ENCODE data around the gene ANKS1A. TPM values are rescaled to one million over a fixed set of nuclear protein-coding genes. Genes with fewer than 3 reads are reported as not detected.

Gene ANKS1A
- polyA plus RNA-seq, 2 of the 4 experiments (the other 2 are of a cell fraction) = 3.6 to 5.9 TPM

DNA sequence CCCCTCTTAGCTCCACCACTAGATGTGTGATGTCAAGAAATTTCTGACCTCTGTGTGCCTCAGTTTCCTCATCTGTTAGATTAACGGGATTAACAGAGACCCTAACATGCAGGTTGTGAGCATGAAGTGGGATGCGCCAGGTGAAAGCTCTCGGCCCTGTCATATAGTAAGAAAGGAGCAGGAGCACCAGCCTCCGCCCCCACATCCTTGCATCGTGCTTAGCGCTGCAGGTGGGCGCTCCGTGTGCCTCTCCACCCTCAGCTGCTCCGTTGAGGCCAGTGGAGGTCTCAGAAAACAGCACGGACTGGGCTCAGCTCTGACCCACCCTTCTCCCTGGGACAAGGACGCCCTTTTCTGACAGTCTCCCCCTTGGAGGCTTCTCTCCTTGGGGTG is 188.7 kb downstream of the ANKS1A start:
- no peak for ATAC-seq
- 86% methylated on average over 11 of the region's 11 CpGs for WGBS (ENCODE audit: missing lambda C conversion rate)
- ChIA-PET CTCF (interaction anchor here (0.6 kb wide), 1 partner anchor 1294 kb away, joined by 3 read pairs; no protein-coding TSS in a partner anchor), POLR2A (no interaction called here)
- TF ChIP-seq MYC (IDR thresholded peaks at IDR 0.05; ENCODE audit: borderline replicate concordance, low read length) = no peak
- no peak for TF ChIP-seq HOXA7 (CRISPR knock-in tag; IDR thresholded peaks at IDR 0.05)
- no peak for TF ChIP-seq KDM1A (IDR thresholded peaks at IDR 0.05; ENCODE audit: low read depth)
- no peak overlapping the region for H3K4me3 ChIP-seq
- no peak overlapping the region for H3K27ac ChIP-seq
- FAIRE-seq = no peak
- H3K4me2 ChIP-seq = no peak overlapping the region
- no peak for DNase-seq (ENCODE audit: low read depth in 1 of 2, low spot score in 1 of 2)
- no peaks in the 10 kb centered on the region for H3K4me1 ChIP-seq
- H3K9me3 ChIP-seq = no peaks in the 10 kb centered on the region

DNA sequence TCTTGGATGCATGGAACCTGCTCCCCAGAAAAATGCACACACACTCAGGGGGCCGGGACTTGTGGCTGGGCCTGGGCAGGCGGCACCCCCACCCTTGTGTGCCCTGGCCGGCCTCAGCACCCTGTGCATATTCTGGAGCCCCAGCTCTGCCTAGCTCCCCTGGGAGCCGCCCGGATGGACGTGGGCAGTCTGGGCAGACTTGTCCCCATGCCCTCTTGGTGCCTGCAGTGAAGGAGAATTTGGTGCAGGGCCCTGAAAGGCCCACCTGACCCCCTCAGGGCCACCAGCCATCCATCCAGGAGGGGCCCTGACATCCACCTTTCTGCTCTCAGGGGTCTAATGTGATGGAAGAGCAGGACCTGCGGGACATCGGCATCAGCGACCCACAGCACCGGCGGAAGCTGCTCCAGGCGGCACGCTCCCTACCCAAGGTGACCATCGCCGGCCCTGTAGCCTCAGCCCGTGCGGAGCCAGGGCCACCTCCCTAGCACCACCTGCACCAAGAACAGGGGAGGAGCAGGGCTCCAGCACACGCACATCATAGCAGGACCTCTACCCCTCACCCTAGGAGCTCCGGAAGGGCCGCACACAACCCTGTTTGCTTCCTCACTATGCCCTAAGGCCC is 189.3 kb downstream of the ANKS1A start:
- no peaks in the 10 kb centered on the region for H3K9me3 ChIP-seq
- CTCF ChIA-PET = no interaction called here
- POLR2A ChIA-PET = no interaction called here
- no peak overlapping the region for H3K27ac ChIP-seq
- H3K4me1 ChIP-seq = no peaks in the 10 kb centered on the region
- ATAC-seq = no peak
- no peak for FAIRE-seq
- WGBS (ENCODE audit: missing lambda C conversion rate) = 83% methylated on average over 4 of the region's 20 CpGs
- H3K4me3 ChIP-seq = no peak overlapping the region
- H3K4me2 ChIP-seq = no peak overlapping the region
- TF ChIP-seq, protein P1, sequence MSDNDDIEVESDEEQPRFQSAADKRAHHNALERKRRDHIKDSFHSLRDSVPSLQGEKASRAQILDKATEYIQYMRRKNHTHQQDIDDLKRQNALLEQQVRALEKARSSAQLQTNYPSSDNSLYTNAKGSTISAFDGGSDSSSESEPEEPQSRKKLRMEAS (IDR thresholded peaks at IDR 0.05) = no peak
- no peak for TF ChIP-seq CEBPB (IDR thresholded peaks at IDR 0.05)
- TF ChIP-seq, protein P2, sequence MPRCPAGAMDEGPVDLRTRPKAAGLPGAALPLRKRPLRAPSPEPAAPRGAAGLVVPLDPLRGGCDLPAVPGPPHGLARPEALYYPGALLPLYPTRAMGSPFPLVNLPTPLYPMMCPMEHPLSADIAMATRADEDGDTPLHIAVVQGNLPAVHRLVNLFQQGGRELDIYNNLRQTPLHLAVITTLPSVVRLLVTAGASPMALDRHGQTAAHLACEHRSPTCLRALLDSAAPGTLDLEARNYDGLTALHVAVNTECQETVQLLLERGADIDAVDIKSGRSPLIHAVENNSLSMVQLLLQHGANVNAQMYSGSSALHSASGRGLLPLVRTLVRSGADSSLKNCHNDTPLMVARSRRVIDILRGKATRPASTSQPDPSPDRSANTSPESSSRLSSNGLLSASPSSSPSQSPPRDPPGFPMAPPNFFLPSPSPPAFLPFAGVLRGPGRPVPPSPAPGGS (IDR thresholded peaks at IDR 0.05) = no peak
- no peak for TF ChIP-seq SMC3 (IDR thresholded peaks at IDR 0.05)
- TF ChIP-seq ZC3H11A (IDR thresholded peaks at IDR 0.05) = no peak
- TF ChIP-seq, protein P3, sequence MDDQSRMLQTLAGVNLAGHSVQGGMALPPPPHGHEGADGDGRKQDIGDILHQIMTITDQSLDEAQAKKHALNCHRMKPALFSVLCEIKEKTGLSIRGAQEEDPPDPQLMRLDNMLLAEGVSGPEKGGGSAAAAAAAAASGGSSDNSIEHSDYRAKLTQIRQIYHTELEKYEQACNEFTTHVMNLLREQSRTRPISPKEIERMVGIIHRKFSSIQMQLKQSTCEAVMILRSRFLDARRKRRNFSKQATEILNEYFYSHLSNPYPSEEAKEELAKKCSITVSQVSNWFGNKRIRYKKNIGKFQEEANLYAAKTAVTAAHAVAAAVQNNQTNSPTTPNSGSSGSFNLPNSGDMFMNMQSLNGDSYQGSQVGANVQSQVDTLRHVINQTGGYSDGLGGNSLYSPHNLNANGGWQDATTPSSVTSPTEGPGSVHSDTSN (IDR thresholded peaks at IDR 0.05) = no peak
- TF ChIP-seq RFX5 (IDR thresholded peaks at IDR 0.05) = no peak
- no peak for TF ChIP-seq BHLHE40 (IDR thresholded peaks at IDR 0.05; ENCODE audit: low read depth, low read length)
- no peak for TF ChIP-seq CHD4 (IDR thresholded peaks at IDR 0.05; ENCODE audit: borderline replicate concordance)
- no peak for TF ChIP-seq POLR2A (IDR thresholded peaks at IDR 0.05; ENCODE audit: low read length)
- no peak for TF ChIP-seq HEYL (CRISPR knock-in tag; IDR thresholded peaks at IDR 0.05)
- TF ChIP-seq, protein P4, sequence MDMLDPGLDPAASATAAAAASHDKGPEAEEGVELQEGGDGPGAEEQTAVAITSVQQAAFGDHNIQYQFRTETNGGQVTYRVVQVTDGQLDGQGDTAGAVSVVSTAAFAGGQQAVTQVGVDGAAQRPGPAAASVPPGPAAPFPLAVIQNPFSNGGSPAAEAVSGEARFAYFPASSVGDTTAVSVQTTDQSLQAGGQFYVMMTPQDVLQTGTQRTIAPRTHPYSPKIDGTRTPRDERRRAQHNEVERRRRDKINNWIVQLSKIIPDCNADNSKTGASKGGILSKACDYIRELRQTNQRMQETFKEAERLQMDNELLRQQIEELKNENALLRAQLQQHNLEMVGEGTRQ (IDR thresholded peaks at IDR 0.05) = no peak
- TF ChIP-seq ZSCAN20 (CRISPR knock-in tag; IDR thresholded peaks at IDR 0.05) = no peak
- no peak for TF ChIP-seq FOXS1 (CRISPR knock-in tag; IDR thresholded peaks at IDR 0.05)
- TF ChIP-seq, protein P5, sequence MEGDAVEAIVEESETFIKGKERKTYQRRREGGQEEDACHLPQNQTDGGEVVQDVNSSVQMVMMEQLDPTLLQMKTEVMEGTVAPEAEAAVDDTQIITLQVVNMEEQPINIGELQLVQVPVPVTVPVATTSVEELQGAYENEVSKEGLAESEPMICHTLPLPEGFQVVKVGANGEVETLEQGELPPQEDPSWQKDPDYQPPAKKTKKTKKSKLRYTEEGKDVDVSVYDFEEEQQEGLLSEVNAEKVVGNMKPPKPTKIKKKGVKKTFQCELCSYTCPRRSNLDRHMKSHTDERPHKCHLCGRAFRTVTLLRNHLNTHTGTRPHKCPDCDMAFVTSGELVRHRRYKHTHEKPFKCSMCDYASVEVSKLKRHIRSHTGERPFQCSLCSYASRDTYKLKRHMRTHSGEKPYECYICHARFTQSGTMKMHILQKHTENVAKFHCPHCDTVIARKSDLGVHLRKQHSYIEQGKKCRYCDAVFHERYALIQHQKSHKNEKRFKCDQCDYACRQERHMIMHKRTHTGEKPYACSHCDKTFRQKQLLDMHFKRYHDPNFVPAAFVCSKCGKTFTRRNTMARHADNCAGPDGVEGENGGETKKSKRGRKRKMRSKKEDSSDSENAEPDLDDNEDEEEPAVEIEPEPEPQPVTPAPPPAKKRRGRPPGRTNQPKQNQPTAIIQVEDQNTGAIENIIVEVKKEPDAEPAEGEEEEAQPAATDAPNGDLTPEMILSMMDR (IDR thresholded peaks at IDR 0.05) = no peak
- no peak for TF ChIP-seq MAFK (IDR thresholded peaks at IDR 0.05; ENCODE audit: partially characterized antibody)
- no peak for DNase-seq (ENCODE audit: low read depth in 1 of 2, low spot score in 1 of 2)

DNA sequence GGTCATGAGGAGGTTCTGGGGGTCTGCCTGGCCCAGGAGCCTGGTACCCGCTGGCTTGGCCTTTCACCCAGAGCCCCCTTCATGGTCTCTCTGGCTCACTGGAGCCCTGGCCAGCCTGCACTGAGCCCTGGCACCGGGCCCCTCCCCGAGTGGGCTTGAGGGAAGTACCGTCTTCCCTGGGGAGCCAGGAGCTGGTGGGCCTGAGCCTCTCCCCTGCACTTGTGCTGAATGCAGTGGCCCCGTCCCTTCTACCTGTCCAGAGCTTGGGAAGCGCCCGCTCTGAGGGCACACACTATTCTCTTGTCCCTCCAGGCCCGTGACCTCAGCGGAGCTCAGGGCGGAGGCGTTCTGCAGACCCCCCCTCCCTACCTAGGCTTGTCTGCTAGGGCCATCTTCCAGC is 189.8 kb downstream of the ANKS1A start:
- Histone ChIP-seq H3K4me2 (no peak overlapping the region), H3K27ac (no peak overlapping the region), H3K4me1 (no peaks in the 10 kb centered on the region), H3K9me3 (no peaks in the 10 kb centered on the region), H3K4me3 (no peak overlapping the region)
- ChIA-PET POLR2A (no interaction called here), CTCF (no interaction called here)
- TF ChIP-seq KDM5A (IDR thresholded peaks at IDR 0.05) (no peak), HDAC2 (IDR thresholded peaks at IDR 0.05) (no peak)
- TF ChIP-seq, protein P2 (IDR thresholded peaks at IDR 0.05) = no peak
- DNase-seq (ENCODE audit: low read depth in 1 of 2, low spot score in 1 of 2) (no peak), ATAC-seq (no peak), FAIRE-seq (no peak)
- WGBS (ENCODE audit: missing lambda C conversion rate) = 87% methylated on average over 8 of the region's 11 CpGs

All from A549 (cell line).